ENCODE measurements around the gene PARD6B. TPM values are rescaled to one million over a fixed set of nuclear protein-coding genes. Genes with fewer than 3 reads are reported as not detected.
"Not testable (repeated sequence)": the region's sequence is repeated elsewhere in the genome, so short reads cannot be mapped to it uniquely, and the experiment has no call there.

PARD6B gene
- total RNA-seq, 1 donor from 2014 or later: 32.5 TPM

GRCh38 chr20:50701041-50701963, 30.1 kb upstream of the PARD6B start:
- H3K27ac ChIP-seq: no peak overlapping the region
- no peaks in the 10 kb centered on the region for H3K4me1 ChIP-seq
- intact Hi-C loops (cut with DNase I): no loop called here
- H3K4me3 ChIP-seq: no peak overlapping the region
- no peak for DNase-seq
- H3K36me3 ChIP-seq: no peaks in the 10 kb centered on the region
- TF ChIP-seq CTCF (IDR thresholded peaks at IDR 0.05): no peak
- no peak for ATAC-seq
- H3K27me3 ChIP-seq (ENCODE audit: low read depth): no peaks in the 10 kb centered on the region
- no peaks in the 10 kb centered on the region for H3K9me3 ChIP-seq

- H3K9me3 ChIP-seq; DNase-seq; H3K4me1 ChIP-seq; H3K36me3 ChIP-seq; intact Hi-C loops (cut with DNase I); H3K27ac ChIP-seq; H3K4me3 ChIP-seq; H3K27me3 ChIP-seq (ENCODE audit: low read depth); ATAC-seq: not testable (repeated sequence)
These were observed 27.5 kb upstream of the PARD6B start for GRCh38 chr20:50703651-50704438.

- Histone ChIP-seq H3K4me1 (no peaks in the 10 kb centered on the region), H3K9me3 (no peaks in the 10 kb centered on the region), H3K4me3 (no peak overlapping the region), H3K27ac (no peak overlapping the region), H3K36me3 (no peaks in the 10 kb centered on the region), H3K27me3 (ENCODE audit: low read depth) (no peaks in the 10 kb centered on the region)
- ATAC-seq (no peak), DNase-seq (no peak)
- intact Hi-C loops (cut with DNase I): no loop called here
- no peak for TF ChIP-seq CTCF (IDR thresholded peaks at IDR 0.05)
These were observed 26.9 kb upstream of the PARD6B start for GRCh38 chr20:50704514-50704913.

GRCh38 chr20:50704971-50705370, 26.4 kb upstream of the PARD6B start:
- H3K4me1 ChIP-seq: no peaks in the 10 kb centered on the region
- intact Hi-C loops (cut with DNase I): no loop called here
- no peak for TF ChIP-seq CTCF (IDR thresholded peaks at IDR 0.05)
- ATAC-seq: no peak
- H3K4me3 ChIP-seq: no peak overlapping the region
- H3K27ac ChIP-seq: no peak overlapping the region
- H3K36me3 ChIP-seq: no peaks in the 10 kb centered on the region
- no peaks in the 10 kb centered on the region for H3K27me3 ChIP-seq (ENCODE audit: low read depth)
- H3K9me3 ChIP-seq: no peaks in the 10 kb centered on the region
- no peak for DNase-seq

- intact Hi-C loops (cut with DNase I): no loop called here
- TF ChIP-seq CTCF (IDR thresholded peaks at IDR 0.05): no peak
- no peaks in the 10 kb centered on the region for H3K27me3 ChIP-seq (ENCODE audit: low read depth)
- H3K9me3 ChIP-seq: no peaks in the 10 kb centered on the region
- peaks cover 13% of the 10 kb centered on the region for H3K4me1 ChIP-seq
- H3K36me3 ChIP-seq: no peaks in the 10 kb centered on the region
- no peak overlapping the region for H3K27ac ChIP-seq
- H3K4me3 ChIP-seq: no peak overlapping the region
- no peak for DNase-seq
- ATAC-seq: no peak
These were observed 22.3 kb upstream of the PARD6B start for GRCh38 chr20:50708845-50709635.

All from lower lobe of right lung (tissue), 2 donors.